Lower leg skin (tissue), 4 donors: ENCODE measurements around the gene RAB3GAP2. TPM values are rescaled to one million over a fixed set of nuclear protein-coding genes. Genes with fewer than 3 reads are reported as not detected.
"Not testable (repeated sequence)": the region's sequence is repeated elsewhere in the genome, so short reads cannot be mapped to it uniquely, and the experiment has no call there.

Source experiments
- DNase-seq, 2 donors: peaks; one replicate each; pipeline ENCODE4 v3.0.0-alpha.2; 2019; ENCODE audit warnings: low spot score in 2 of 2
- H3K4me3 ChIP-seq: fragments of 200-600 bp; sonication (generic); 2 replicates; pipeline ENCODE4 v1.5.1; 2017; ENCODE audit warnings: mild to moderate bottlenecking, low read depth; ENCODE audit not compliant: poor library complexity, severe bottlenecking
- CTCF ChIP-seq, 3 donors: fragments of 450-650 bp; IDR thresholded peaks; one replicate each; pipeline ENCODE4 v1.5.1; 2016; ENCODE audit warnings: antibody characterized with exemption in 3 of 3, mild to moderate bottlenecking in 3 of 3, moderate library complexity in 2 of 3
- POLR2A ChIP-seq, 2 donors: fragments of 450-650 bp; IDR thresholded peaks; one replicate each; pipeline ENCODE4 v1.6.1; 2016 to 2017; ENCODE audit warnings: antibody characterized with exemption in 2 of 2, mild to moderate bottlenecking in 1 of 2, moderate library complexity in 1 of 2
- WGBS, 2 donors: methylation state at CpG; one replicate each; pipeline ENCODE4 v1.1.5; 2018; 5-methylcytosine and 5-hydroxymethylcytosine counted together
- intact Hi-C: fragments of 100-400 bp; cut with DNase I; formaldehyde crosslinking; loops from one replicate; pipeline ENCODE4 v1.15.0; 2023; ENCODE audit warnings: low total_unique reads
- total RNA-seq, 4 donors: library from RNA; depleted of rRNA; stranded (reverse); fragments of >200 nt; gene quantifications; one replicate each; pipeline ENCODE4 v1.1.0, GENCODE V29; 2016

Gene RAB3GAP2
- total RNA-seq, 4 donors from 2014 or later = 14.7 to 24.2 (median 19.9) TPM

DNA sequence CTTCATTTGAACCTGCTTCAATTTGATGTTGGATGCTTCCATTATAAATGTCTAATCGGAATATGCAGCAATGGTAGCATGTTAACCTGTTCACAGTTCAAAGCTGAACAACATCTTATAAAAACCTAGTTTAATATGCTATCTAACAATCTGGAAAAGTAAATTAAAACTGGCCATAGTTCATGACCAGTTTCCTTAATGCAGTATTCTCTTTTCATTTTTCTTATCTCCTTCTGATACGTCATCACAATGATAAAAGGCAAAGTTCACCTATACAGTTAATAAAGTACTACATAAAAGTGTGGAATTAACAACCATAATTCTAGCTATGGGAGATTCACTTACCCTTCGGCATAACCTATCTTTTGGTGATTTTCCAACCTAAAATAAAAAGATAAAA is 113.2 kb downstream of the RAB3GAP2 start:
- intact Hi-C loops = no loop called here
- DNase-seq = no peak
- H3K4me3 ChIP-seq = no peak overlapping the region
- TF ChIP-seq POLR2A (IDR thresholded peaks at IDR 0.05) = no peak
- TF ChIP-seq CTCF (IDR thresholded peaks at IDR 0.05) = no peak
- 98 to 99% methylated on average over 3 of the region's 3 CpGs for WGBS, 2 donors

- intact Hi-C loops, DNase-seq, H3K4me3 ChIP-seq: not testable (repeated sequence)
- WGBS, 2 donors = 97 to 98% methylated on average over 7 of the region's 7 CpGs
Measured at GRCh38 chr1:220158530-220158929, 113.7 kb downstream of the RAB3GAP2 start.

- TF ChIP-seq POLR2A (IDR thresholded peaks at IDR 0.05) (no peak), CTCF (IDR thresholded peaks at IDR 0.05) (no peak)
- intact Hi-C loops = no loop called here
- WGBS, 2 donors = 53 to 61% methylated on average over 2 of the region's 2 CpGs
- DNase-seq = no peak
- no peak overlapping the region for H3K4me3 ChIP-seq
Measured at GRCh38 chr1:220157738-220158137, 114.5 kb downstream of the RAB3GAP2 start.

- WGBS, 2 donors = 92 to 95% methylated on average over 4 of the region's 4 CpGs
- H3K4me3 ChIP-seq = no peak overlapping the region
- no peak for TF ChIP-seq POLR2A (IDR thresholded peaks at IDR 0.05)
- DNase-seq = no peak
- intact Hi-C loops = no loop called here
Measured at GRCh38 chr1:220156620-220157146, 115.6 kb downstream of the RAB3GAP2 start.

- DNase-seq = no peak
- intact Hi-C loops = no loop called here
- TF ChIP-seq CTCF (IDR thresholded peaks at IDR 0.05) = no peak
- TF ChIP-seq POLR2A (IDR thresholded peaks at IDR 0.05) = no peak
- H3K4me3 ChIP-seq = no peak overlapping the region
Measured at GRCh38 chr1:220153147-220153546, 119.1 kb downstream of the RAB3GAP2 start.

GRCh38 chr1:220151454-220151853 is 120.8 kb downstream of the RAB3GAP2 start:
- no peak overlapping the region for H3K4me3 ChIP-seq
- TF ChIP-seq CTCF (IDR thresholded peaks at IDR 0.05) (no peak), POLR2A (IDR thresholded peaks at IDR 0.05) (no peak)
- intact Hi-C loops = no loop called here
- WGBS, 2 donors = 51 to 59% methylated on average over 3 of the region's 3 CpGs
- no peak for DNase-seq

DNA sequence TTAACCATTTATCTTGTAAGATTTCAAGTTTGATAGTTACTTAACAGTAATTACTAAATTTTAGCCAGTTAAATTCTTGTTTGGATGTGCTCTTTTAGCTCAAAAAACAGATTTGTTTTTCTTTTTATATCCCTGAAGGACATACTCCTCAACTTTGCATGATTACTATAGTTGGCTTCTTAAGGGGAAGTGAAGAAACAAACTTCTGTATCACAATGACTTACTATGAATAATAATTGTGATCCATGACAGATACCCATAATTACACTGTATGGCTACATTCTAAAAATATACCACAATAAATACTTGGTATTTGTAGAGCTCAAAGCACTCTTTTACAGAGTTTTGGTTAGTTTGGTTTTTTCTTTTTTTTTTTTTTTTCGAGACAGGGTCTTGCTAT is 122.5 kb downstream of the RAB3GAP2 start:
- whole genome bisulfite sequencing, 2 donors = 85 to 94% methylated on average over 1 of the region's 1 CpG
- intact Hi-C loops = no loop called here
- H3K4me3 ChIP-seq = no peak overlapping the region
- DNase-seq = no peak
- no peak for TF ChIP-seq POLR2A (IDR thresholded peaks at IDR 0.05)
- no peak for TF ChIP-seq CTCF (IDR thresholded peaks at IDR 0.05)
